ENCODE measurements around the gene TMPRSS6.

Gene TMPRSS6

DNA sequence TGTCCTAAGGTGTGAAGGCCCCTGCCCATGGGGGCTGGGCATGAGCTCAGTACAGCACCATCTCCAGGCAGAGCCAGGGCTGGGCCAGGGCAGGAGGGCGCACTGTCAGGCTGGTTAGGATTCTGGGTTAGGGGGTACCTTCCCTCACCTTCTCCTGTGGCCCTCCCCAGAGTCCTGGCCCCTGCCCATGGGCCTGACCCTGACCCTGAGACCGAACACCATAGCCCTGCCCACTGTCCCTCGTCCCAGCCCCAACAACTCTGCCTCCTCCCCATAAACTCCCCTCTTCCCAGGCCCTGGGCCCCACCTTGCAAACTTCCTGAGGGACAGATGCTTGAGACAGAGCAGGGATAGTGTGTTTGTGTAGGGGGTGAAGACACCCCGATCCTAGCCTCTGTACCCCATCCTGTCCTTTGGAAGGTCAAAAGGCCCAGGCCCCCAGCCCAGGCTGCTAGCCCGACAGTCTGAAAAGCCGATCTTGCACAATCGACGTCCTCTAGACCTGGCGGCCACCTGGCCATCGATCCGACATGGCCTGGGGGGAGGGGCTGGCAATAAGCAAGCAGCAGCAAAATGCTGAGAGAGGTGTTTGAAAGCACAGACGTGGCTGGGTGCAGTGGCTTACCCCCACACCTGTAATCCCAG, 2.7 kb upstream of the TMPRSS6 start:
- DNase-seq = no peak

- DNase-seq = no peak
Measured at GRCh38 chr22:37111156-37111717, 1.7 kb upstream of the TMPRSS6 start.

DNA sequence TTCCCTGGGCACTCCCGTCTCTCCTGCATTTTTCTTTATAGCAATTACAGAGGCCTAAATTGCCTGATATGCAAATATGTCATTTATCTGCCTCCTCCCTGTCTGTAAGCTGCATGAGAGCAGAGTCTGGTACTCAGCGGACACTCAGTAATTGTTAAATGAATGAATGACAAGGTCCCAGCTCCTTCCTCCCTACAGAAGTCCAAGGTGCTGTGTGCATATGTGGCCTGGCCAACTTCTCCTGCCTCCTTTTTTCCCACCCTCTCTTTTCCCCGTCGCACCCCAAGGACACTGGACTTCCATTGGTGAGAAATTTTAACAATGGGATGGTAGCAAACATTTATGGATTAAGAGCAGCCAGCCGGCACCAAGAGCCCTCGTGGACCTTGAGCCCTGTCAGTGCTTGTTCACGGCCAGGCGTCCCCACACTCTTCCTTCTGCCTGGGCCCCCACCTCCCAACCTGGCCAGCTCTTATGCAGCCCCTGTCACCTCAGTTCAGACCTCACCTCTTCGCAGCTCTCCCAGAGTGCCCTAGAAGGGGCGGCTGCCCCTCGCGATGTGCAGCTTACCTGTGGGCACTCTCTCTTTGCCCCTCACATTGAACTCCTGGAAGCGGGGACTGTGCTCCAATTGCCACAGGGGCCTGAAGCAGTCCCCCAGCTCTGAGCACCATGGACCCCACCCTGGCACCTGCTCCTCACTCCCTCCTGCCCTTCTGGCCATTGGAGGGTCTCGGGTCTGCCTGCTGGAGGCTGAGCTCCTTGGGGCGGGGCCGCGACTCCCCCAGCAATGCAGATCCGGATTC, 1.5 kb downstream of the TMPRSS6 start:
- no peak for DNase-seq

DNA sequence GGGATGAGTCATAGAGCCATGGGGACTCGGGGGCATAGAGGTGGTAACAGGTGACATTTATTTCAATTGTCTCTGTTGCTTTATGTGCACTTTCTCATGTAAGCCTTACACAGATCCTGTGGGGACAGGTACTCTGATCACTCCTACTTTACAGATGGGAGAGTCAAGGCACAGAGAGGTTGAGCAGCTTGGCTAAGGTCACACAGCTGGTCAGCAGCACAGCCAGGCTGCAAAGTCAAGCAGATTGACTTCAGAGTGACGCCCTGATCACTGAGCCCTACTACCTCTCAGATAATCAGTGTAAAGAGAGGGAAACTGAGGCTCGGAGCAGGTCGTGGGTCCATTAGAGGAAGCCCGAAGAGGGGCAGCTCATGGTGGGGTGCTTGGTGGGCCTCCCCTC, 3.5 kb downstream of the TMPRSS6 start:
- DNase-seq = no peak

DNA sequence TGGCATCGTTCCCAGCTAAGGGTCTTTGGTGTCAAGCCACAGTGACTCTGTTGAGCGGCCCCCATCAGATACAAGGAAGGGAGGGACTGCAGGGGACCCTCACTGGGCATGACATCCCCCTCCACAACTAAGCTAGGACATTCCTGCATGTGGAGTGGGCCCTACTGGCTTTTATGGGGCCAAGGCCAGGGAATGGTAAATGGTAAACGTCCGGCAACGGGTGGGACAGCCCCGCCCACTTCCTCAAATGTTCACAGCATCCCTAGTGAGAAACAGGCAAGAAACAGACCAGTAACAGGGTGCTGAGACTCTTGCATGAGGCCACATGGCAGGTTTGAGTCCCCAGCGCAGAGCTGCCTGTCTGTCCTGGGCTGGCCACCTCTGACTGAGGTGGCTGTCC, 4.4 kb downstream of the TMPRSS6 start:
- no peak for DNase-seq

DNA sequence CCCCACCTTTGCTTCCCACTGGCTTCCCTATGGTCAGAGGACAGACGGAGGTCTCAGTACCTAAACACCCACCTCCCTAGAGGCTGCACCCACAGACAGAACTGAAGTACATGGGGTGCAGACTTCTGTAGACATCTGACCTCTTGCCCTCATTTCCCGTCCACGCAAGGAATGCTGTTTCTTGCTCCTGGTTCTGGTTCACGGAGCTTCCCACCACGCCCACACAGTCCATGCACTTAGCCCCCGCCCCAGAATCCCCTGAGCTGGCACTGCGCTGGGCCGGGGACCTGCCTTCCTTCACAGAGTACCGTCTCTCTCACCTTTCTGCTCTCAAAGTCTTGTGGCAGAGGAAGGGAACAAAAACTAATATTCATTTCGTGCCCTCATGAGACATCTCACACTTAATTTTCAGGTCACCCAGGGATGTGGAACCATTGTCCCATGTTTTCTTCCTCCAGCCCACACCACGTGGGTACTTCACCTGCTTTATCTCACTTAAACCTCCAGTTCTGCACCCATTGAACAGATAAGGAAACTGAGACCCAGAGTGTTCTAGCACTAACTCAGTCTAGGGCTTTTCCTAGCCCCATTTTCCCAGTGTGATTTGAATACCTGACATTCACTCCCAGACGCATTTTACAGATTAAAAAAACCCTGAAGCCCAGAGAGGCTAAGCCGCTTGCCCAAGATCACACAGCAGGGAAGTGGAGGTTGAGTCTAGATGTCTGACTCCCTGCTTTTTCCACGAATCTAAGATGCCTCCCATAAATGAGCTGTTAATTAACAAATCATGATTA, 5.7 kb downstream of the TMPRSS6 start:
- no peak for DNase-seq

- DNase-seq = no peak
Measured at GRCh38 chr22:37103151-37103550, 6.4 kb downstream of the TMPRSS6 start.

- no peak for DNase-seq
Measured at GRCh38 chr22:37101311-37102066, 8.0 kb downstream of the TMPRSS6 start.

DNA sequence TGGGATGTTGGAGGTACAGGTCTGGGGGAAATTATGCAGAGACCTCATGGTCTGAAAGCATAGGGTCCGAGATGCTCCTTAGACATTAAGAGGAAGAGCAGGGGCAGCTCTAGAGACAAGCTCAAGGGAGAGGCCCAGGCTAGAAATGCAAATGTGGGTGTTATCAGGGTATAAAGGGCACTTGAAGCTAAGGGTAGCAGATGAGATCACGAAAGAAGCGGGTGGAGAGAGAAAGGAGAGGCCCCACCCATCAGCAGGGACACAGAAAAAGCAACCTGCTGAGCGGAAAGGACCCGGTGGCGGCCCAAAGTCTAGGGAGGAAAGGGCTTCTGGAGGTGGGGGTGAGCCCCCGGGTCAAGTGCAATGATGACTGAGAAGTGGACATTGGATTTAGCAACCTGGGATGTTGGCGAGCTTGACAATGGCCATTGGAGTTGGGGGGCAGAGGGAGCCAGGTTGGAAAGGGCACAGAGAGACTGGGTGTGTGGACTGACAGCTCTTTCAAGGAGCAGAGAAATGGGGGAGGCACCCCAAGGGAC, 8.9 kb downstream of the TMPRSS6 start:
- no peak for DNase-seq

DNA sequence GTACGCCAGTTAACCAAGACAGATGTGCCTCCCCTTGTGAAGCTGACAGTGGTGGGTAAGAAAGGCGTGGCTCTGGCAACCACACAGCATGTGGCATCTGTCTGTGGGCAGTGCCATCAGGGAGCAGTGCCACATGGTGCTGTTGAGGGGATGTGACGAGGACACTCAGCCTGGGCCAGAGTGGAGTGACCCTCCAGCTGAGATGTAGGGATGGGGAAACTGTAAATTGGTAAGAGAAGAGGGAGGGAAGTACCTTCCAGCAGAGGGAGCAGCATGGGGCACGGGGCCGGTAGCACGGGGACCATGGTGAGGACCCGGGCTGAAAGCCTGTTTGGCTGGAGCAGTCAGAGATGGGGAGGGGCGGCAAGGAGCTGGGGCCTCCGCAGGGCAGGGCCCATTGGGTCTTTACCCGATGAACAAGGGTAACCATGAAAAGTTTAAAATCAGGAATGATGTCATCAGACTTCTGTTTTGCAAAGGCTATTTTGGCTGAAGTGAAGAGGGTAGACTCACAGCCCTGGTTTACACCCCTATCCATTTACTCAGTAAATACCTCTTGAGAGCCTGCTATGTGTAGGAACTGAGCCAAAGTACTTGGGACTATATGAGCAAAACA, 10.4 kb downstream of the TMPRSS6 start:
- peak; percentile 58 for DNase-seq

- DNase-seq = no peak
Measured at GRCh38 chr22:37097346-37097745, 12.2 kb downstream of the TMPRSS6 start.

GRCh38 chr22:37095113-37095512, 14.4 kb downstream of the TMPRSS6 start:
- DNase-seq = no peak

GRCh38 chr22:37094239-37094638, 15.3 kb downstream of the TMPRSS6 start:
- no peak for DNase-seq

- DNase-seq = no peak
Measured at GRCh38 chr22:37092997-37093396, 16.5 kb downstream of the TMPRSS6 start.

GRCh38 chr22:37091994-37092393, 17.5 kb downstream of the TMPRSS6 start:
- DNase-seq = no peak

DNA sequence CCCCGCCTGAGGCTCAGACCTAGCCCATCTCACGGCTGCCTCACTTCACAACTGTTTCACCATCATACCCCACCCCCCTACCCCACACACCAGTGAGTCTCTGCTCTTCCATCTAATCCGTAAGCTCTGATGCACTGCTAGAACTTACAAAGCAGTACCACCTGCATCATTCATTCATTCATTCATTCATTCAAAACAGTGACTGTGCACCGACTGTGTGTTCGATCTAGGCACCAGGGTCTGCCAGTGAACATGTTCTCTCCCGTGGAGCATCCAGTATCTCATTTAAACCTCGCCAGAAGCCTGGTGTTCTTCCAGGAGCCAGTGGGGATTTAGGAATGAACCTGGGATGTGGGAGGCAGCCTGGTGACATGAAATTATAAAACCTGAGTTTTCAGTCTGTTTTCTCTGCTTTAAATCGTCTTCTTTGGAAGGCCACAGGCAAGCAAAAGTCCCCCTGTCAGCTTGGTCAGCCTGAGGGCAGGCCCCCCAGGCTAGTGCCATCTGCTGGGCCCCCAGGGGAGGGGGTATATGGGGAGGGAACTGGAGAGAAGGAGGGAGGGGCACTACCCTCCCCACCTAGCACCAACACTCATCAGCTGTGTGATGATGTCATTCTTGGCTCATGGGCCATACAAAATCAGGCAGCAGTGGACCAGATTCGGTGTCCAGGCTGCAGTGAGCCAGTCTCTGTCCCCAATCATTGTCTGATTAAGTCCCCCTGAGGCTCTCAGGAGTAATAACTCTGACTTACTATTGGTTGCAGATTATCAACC, 18.4 kb downstream of the TMPRSS6 start:
- no peak for DNase-seq

DNA sequence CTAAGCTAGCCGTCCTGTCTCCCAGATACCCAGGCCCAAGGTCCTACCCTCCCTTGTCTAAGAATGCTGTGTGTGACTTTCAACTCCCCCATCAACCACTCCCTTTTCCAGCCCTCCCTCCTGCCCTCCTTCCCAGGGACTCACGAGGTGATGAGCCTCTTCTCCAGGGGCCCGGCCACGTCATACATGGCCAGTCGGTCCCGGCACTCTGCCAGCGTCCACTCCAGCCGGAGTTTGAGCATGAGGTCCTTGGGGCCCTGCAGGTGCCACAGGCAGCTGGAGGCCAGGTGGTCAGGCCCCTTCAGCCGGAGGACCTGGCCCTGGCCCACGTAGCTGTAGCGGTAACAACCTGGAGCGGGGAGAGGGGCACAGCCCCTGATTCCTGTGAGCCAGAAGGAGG, 20.1 kb downstream of the TMPRSS6 start:
- no peak for DNase-seq

- no peak for DNase-seq
Measured at GRCh38 chr22:37088750-37089408, 20.6 kb downstream of the TMPRSS6 start.

DNA sequence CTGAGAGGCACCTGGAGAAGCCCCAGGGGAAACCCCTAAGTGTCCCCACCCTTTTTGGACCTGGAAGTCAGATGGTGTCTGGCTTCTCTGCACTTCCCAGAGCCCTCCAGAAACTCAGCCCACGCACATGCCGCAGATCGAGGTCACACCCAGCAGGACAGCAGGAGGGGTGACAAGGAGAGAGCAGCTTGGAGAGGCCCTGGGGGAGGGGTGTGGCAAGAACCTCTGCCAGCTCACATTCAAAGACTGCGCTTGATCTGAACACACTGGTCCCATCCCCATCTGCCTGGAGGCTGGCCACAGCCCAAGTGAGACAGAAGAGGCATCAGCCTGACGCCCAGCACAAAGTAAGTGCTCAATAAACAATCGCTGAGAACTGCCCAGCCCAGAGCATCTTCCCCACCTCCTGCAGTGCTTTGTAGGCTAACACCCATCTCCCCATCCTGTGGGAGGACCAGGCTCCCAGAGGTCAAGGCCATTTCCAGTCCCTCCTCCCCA, 21.4 kb downstream of the TMPRSS6 start:
- DNase-seq = no peak

DNA sequence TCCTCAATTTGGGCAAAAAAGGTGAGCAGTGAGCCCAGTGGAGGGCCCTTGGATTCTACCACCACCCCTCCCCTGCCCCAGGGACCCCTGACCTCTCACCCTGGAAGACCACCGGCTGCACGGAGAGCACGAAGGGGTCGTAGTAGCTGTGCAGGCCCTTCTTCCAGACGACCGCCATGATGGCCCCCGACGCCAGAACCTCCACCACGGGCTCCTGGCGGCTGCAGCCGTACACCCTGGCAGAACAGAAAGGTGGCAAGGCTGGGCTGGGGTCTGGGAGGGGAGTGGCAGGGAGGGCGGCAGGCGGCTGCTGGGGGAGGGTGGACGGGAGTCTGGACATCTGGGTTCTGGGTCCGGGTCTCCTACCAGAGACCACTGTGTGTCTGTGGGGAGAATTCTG, 23.3 kb downstream of the TMPRSS6 start:
- no peak for DNase-seq
